Activated naive CD8-positive, alpha-beta T cell (primary cell): ENCODE results near the gene TMEM37.

Source experiments
- H3K27ac Mint-ChIP-seq: one replicate; pipeline ENCODE4 v1.8.0; 2021; ENCODE audit warnings: mixed read lengths
- H3K27me3 Mint-ChIP-seq: one replicate; pipeline ENCODE4 v1.8.0; 2021; ENCODE audit warnings: mixed read lengths
- H3K36me3 Mint-ChIP-seq: one replicate; pipeline ENCODE4 v1.8.0; 2021; ENCODE audit warnings: mixed read lengths
- H3K4me1 Mint-ChIP-seq: one replicate; pipeline ENCODE4 v1.8.0; 2021; ENCODE audit warnings: low read depth, mixed read lengths
- H3K4me3 Mint-ChIP-seq: one replicate; pipeline ENCODE4 v1.8.0; 2021; ENCODE audit warnings: mild to moderate bottlenecking, mixed read lengths
- H3K9me3 Mint-ChIP-seq: one replicate; pipeline ENCODE4 v1.8.0; 2021; ENCODE audit warnings: low read depth, mixed read lengths

TMEM37 gene

DNA sequence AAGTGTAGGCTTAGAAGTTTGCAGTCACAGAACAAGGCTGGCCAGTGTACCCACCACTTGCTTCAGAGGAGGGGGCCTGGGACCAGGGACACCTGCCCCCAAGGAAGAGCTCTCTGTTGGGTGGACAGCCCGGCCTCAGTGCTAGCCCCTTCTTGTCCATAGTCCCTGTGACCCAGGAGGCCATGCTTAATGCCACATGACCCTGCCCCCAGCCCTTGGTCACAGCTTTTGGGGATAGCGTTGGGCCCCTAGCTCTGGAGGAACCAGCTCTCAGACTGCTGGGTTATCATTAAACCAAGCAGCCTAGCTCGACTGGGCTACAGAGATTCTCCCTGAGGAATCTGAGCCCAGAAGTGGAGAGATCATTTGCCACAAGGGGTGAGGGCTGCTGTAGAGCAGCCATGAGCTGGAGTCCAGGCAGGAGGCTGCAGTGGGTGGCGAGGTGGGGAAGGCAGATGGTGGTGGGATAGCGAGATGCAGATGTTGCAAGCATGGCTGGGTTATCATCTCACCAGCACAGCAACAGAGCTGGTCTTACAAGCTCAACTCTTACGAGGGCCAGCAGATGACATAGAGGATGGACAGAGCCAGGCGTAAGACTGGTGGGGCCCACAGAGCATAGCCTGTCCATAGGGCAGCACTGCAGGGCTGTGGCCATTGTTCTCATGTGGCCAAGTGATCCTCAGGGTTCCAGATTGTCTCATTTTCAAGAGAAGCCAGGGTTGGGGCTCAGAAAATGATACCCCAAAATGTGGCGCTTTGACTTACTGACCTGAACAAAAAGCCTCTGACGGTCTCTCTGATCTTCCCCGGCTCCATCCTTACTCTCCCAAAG lies 7.2 kb upstream of the TMEM37 start:
- H3K36me3 Mint-ChIP-seq: no peaks in the 10 kb centered on the region
- H3K9me3 Mint-ChIP-seq: peaks cover 6% of the 10 kb centered on the region
- H3K27me3 Mint-ChIP-seq: peaks cover 38% of the 10 kb centered on the region
- H3K4me3 Mint-ChIP-seq: no peak overlapping the region
- H3K4me1 Mint-ChIP-seq: no peaks in the 10 kb centered on the region
- no peak overlapping the region for H3K27ac Mint-ChIP-seq

DNA sequence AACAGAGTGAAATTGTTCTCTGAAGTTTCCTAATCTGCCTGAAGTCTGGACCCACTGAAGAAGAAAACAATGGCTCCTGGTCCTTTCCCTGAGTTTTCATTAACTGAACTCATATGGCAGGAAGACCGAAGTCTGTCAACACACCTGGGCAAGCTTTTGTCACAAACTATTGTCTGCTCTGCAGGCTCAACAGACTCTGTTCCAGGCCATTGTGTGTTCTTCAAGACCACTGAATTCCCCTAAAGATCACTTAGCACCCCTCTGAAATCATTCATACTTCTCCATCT lies 6.6 kb upstream of the TMEM37 start:
- H3K4me3 Mint-ChIP-seq: no peak overlapping the region
- H3K4me1 Mint-ChIP-seq: no peaks in the 10 kb centered on the region
- peaks cover 6% of the 10 kb centered on the region for H3K9me3 Mint-ChIP-seq
- H3K27me3 Mint-ChIP-seq: peaks cover 38% of the 10 kb centered on the region
- no peaks in the 10 kb centered on the region for H3K36me3 Mint-ChIP-seq
- no peak overlapping the region for H3K27ac Mint-ChIP-seq

DNA sequence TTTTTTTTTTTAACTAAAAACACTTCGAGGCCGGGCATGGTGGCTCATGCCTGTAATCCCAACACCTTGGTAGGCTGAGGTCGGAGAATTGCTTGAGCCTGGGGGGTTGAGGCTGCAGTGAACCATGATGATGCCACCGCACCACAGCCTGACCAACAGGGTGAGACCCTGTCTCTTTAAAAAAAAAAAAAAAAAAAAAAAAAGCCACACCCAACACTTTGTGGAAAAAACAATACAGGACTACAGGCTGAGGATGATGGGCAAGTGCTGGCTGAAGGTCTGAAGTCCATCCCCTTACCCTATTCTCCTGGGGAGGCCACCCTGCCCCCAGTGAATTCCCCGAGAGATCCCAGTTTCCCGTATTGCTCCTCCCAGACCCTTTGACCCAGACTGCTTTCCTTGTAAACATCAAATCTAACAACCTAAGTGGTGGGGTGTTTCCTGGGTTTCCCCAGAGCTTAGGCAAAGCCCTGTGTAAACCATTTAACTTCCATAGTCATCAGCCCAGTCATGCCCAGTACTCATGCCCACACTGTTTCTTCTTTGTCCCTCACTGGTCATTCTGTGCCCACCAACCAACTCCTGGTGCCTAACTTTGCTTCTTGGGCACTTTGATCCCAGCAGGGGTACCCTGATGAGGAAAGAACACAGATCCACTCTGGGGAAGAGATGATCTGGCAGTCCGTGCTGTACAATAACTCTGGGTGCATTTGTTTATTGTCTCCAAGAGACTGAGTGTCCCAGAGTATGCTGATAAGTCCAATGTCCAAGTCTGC lies 5.8 kb upstream of the TMEM37 start:
- H3K27me3 Mint-ChIP-seq: peaks cover 39% of the 10 kb centered on the region
- H3K9me3 Mint-ChIP-seq: peaks cover 6% of the 10 kb centered on the region
- H3K36me3 Mint-ChIP-seq: no peaks in the 10 kb centered on the region
- H3K4me1 Mint-ChIP-seq: peaks cover 2% of the 10 kb centered on the region
- H3K27ac Mint-ChIP-seq: no peak overlapping the region
- H3K4me3 Mint-ChIP-seq: no peak overlapping the region

DNA sequence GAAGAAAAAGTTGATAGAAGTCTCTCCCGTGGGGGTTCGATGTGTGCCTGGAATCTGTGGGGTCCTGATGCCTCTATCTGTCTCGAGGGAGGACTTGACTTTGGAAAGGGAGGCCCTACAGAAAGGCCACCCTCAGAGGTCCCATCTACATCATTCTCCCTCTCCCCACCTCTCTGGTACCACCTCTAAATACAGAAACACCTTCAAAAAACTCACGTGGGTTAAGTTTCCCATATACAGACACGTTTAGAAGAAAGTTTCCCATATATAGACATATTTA lies 5.3 kb upstream of the TMEM37 start:
- H3K27me3 Mint-ChIP-seq: peaks cover 43% of the 10 kb centered on the region
- no peak overlapping the region for H3K27ac Mint-ChIP-seq
- peaks cover 6% of the 10 kb centered on the region for H3K9me3 Mint-ChIP-seq
- H3K4me1 Mint-ChIP-seq: peaks cover 4% of the 10 kb centered on the region
- no peaks in the 10 kb centered on the region for H3K36me3 Mint-ChIP-seq
- H3K4me3 Mint-ChIP-seq: no peak overlapping the region

DNA sequence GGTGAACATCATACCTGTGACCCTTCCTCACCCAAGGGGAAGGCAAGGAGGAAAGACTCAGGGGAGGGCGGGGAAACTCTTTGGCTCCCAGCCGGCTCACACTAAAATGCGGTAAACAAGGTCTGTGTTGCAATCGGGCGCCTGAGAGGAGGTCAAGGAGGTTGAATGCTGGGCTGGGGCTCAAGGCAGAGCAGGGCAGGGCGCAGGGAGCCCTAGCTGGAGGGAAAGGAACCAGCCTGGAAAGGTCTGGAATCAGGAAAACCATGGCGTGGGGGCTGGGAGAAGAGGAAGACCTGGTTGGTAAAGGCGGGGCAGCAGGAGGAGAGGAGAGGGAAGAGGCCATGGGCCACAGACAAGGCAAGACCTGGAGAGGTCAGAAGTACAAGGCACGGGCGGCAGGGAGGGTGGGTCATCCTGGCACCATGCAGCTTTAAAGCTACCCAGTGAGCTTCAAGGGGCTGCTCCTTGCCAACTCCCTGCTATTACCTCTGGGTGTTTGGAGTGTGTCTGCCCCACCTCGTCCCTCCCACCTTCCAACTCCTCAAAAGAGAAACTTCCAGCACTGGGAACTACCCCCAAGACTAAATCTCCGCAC lies 4.8 kb upstream of the TMEM37 start:
- H3K9me3 Mint-ChIP-seq: peaks cover 1% of the 10 kb centered on the region
- H3K27me3 Mint-ChIP-seq: peaks cover 41% of the 10 kb centered on the region
- peaks cover 4% of the 10 kb centered on the region for H3K4me1 Mint-ChIP-seq
- H3K4me3 Mint-ChIP-seq: no peak overlapping the region
- no peak overlapping the region for H3K27ac Mint-ChIP-seq
- H3K36me3 Mint-ChIP-seq: no peaks in the 10 kb centered on the region

DNA sequence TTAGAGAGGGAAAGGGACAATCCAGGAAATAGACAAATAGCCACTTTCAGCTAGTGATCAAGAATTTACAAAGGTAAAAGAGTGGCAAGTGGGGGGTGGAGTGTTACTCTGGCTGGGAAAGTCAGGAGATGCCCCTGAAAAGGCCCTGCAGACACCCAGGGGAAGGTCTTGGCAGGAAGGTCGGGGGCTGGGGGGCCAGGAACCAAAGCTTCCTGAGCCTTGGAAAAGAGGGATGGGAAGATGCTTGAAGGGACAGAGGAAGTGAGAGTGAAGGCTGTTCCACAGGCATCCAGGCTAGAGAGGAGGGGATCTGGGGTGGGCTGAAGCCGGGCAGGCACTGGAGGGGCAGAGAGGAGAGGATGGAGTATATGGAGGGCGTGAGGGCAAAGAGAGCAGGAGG lies 3.9 kb upstream of the TMEM37 start:
- Mint-ChIP-seq H3K4me3 (no peak overlapping the region), H3K27ac (no peak overlapping the region), H3K4me1 (peaks cover 7% of the 10 kb centered on the region), H3K27me3 (peaks cover 44% of the 10 kb centered on the region), H3K9me3 (no peaks in the 10 kb centered on the region), H3K36me3 (no peaks in the 10 kb centered on the region)

DNA sequence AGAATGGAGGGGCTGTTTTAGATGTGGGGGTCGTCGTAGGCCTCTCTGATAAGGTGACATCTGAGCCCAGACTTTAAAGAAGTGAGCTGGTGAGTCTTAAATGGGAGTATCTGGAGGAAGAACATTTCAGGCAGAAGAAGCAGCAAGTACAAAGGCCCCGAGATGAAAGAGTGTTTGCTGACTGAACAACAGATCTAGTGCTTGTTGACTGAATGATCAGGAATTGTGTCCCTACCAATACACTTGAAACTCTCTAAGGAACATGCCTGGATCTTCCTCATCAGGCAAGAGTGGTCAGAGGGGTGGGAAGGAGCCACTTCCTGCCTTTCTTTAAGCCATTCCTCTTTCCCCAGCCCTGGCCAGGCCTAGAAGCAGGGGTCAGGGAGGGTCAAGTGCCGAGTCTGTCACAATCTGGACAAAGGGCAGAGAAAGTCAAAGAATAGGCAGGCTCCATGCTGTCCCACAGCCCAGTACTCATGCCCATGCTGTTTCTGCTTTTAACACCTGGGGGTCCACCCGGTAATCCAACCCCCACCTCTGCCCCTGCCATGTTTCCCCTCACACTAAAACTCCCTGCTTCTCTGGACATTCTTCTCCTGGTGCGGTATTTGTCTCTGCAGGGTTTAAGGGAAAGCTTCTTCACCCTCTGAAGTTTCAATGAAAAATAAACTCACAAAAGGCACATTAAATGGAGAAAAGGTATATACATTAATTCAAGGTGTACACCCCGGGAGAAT lies 3.0 kb upstream of the TMEM37 start:
- no peaks in the 10 kb centered on the region for H3K36me3 Mint-ChIP-seq
- peaks cover 42% of the 10 kb centered on the region for H3K27me3 Mint-ChIP-seq
- no peak overlapping the region for H3K27ac Mint-ChIP-seq
- H3K9me3 Mint-ChIP-seq: no peaks in the 10 kb centered on the region
- H3K4me3 Mint-ChIP-seq: no peak overlapping the region
- H3K4me1 Mint-ChIP-seq: peaks cover 7% of the 10 kb centered on the region

DNA sequence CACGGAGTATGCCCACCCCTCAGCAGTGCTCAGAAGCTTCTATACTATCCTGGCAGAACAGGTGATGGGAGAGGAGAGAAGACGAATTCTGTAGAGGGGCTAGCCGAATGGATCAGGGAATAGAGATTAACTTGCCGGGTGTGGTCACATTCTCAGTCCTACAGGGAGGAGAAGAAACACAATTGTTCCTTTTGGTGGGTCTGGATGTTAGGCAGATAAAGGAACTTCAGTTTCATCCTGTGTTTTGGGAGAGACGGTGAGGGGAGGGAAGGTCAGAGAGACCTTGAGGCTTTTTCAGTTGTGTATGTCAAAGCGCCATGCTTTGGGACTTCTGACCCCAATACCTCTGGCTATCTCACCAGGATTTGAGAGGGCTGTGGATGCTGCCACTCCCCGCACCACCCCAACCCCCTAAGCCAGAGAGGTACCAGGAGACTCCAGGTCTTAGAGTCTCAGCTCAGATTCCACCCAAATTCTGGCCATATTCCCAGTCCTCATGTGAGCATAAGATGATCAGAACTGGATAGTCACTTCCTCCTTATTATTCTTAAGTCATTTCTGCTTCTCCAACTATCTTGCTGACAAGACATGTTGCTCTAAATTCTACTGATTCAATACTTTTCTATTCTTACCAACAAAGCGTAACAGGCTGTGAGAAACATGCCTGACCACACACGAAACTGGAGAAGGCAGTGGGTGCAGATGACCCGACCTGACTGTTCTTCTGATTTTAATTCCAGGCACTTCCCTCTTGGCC lies 2.3 kb upstream of the TMEM37 start:
- Mint-ChIP-seq H3K27ac (no peak overlapping the region), H3K27me3 (peaks cover 40% of the 10 kb centered on the region), H3K4me3 (no peak overlapping the region), H3K9me3 (no peaks in the 10 kb centered on the region), H3K36me3 (no peaks in the 10 kb centered on the region), H3K4me1 (peaks cover 7% of the 10 kb centered on the region)

DNA sequence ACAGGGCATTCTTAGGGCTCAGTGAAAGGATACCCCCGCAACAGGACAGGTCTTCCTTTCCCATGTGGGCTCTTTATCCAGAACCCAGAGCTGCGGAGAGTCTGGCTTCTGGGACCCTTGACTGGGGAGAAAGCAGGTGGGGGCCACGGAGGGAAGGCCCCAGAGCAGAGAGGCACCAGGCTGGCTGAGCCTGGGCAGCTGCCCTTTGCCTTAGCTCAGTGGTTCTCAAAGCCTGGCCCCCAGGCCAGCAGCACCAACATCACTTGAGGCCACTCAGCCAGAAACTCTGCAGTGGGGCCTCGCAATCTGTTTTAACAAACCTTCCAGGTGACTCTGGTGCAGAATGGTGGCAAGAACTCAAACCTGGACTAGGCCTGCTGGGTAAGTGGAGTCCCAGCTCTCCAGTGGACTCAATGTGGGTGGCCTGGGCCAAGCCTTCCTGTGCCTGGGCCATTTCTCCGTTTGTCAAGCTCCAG lies 1.6 kb upstream of the TMEM37 start:
- H3K4me1 Mint-ChIP-seq: peaks cover 7% of the 10 kb centered on the region
- H3K36me3 Mint-ChIP-seq: no peaks in the 10 kb centered on the region
- no peak overlapping the region for H3K27ac Mint-ChIP-seq
- H3K4me3 Mint-ChIP-seq: peak overlapping the region; percentile 38
- peaks cover 40% of the 10 kb centered on the region for H3K27me3 Mint-ChIP-seq
- H3K9me3 Mint-ChIP-seq: no peaks in the 10 kb centered on the region

DNA sequence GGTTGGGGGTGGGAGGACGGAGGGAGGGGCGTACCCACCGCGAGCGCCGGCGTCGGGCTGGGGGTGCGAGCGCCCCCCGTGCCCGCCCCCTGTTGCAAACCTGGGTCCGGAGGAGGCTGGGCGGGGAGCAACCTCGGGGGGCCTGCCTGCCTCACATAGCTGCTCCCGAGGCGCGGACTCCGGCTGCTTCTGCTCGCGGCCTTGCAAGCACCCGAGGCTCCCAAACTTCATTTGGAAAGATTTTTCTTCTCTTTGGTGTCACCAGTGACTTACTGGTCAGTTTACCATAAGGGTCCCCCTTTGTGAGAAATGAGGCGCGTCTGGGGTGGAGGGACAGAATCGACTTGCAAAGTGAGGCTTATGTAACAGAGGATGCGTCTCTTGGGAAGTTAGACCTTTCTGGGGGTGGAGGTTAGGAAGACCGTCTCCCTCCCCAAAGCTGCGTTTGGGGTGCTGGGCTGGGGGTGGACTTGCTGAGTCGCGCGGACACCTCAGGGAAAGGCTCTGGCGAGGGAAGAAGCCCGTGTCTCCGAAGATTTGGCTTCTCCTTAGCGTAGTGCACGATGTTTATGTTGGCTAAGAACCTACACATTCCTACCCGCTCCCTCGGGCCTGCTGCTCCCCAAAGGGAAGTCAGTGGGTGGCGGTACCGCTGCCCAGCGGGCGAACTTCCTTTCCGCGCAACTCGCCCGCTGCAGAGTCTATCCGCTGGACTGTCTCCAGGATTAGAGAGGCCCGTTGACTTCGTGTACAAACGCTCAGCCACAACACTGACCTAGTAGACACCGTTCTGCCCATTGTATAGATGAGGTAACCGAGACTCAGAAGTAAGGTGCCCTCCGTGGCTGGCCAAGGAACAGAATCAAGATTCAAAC lies 559 bp downstream of the TMEM37 start:
- no peak overlapping the region for H3K27ac Mint-ChIP-seq
- H3K4me3 Mint-ChIP-seq: peak overlapping the region; percentile 72
- peaks cover 7% of the 10 kb centered on the region for H3K4me1 Mint-ChIP-seq
- no peaks in the 10 kb centered on the region for H3K36me3 Mint-ChIP-seq
- H3K9me3 Mint-ChIP-seq: no peaks in the 10 kb centered on the region
- H3K27me3 Mint-ChIP-seq: peaks cover 32% of the 10 kb centered on the region

DNA sequence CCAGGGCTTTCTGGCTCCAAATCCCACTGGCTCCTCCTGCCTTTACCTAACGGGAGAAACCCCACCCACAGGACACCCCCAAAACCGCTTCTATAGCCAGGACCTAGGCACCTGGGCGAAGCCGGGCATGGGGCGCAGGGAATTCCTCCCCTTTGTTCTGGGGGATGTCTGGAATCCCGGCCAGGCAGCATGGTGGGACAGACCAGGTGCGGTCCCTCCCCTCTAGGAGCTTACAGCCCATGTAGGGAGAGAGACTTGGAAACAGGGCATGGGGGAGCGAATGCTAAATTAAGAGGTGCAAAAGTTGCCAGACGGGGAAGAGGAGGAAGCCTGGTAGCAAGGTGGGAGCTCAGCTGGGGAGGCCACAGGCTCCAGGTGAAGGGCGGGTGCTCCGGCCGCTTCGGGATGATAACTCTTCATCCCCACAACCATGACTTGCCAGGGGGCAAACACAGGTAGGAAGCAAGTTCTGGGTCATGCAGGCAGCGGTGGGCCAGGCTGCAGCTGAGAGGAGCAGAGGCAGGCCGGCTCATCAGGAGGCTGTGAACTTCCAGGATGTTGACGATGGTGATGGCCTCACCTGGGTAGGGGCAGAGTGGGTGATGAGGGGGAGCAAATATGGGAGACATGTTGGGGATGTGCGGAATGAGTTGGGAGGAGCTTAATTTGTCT lies 1.3 kb downstream of the TMEM37 start:
- Mint-ChIP-seq H3K36me3 (no peaks in the 10 kb centered on the region), H3K27ac (no peak overlapping the region), H3K27me3 (peaks cover 26% of the 10 kb centered on the region), H3K4me3 (peak overlapping the region; percentile 72), H3K4me1 (peaks cover 7% of the 10 kb centered on the region), H3K9me3 (no peaks in the 10 kb centered on the region)

DNA sequence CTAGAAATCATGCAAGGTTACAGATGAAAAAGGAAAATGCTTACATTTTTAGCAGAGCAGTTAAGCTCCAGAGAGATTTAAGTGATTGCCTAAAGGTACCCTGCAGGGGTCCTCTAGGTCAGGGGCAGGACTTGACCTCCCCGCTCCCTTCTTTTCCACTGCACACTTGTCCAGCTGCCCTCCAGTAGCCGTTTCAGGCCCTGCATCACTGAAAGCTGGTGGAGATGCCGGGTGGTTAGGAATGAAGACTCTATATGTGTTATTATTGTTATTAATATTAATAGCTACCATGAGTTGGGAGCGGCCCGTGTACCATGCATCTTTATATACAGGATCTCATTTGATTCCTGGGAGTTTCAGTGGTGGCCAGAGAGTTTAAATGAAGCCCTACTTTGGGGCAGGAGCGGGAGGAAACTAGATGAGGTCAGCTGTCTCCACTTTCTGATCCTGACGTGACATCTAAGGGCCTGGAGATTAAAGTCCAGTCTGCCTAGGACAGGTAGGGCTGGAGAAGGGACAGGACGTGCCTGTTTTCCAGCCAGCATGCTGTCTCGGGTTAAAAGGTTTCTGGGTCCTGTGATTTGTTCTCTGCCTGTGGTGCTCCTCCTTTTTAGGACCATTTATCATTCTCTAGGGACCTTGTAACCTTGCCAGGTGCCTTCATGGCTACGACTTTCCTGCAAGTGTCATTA lies 2.1 kb downstream of the TMEM37 start:
- Mint-ChIP-seq H3K4me3 (peak overlapping the region; percentile 27), H3K27ac (no peak overlapping the region), H3K4me1 (peaks cover 7% of the 10 kb centered on the region), H3K27me3 (peaks cover 23% of the 10 kb centered on the region), H3K36me3 (no peaks in the 10 kb centered on the region), H3K9me3 (no peaks in the 10 kb centered on the region)

DNA sequence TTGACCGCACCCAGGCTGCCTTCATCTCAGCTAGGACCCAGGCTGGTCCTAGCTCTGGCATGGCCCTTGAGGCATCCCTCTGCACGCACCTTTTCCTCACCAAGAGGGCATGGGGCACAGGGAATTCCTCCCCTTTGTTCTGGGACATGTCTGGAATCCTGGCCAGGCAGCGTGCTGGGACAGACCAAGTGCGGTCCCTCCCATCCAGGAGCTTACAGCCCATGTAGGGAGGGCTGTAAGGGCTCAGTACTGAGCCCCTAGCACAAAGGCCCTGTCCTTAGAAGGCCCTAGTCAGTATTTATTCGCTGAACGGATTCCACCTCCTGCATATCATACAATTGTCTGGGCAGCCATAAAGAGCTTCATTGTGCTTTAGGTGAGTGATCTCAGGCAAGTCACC lies 3.0 kb downstream of the TMEM37 start:
- no peak overlapping the region for H3K27ac Mint-ChIP-seq
- peaks cover 17% of the 10 kb centered on the region for H3K27me3 Mint-ChIP-seq
- H3K36me3 Mint-ChIP-seq: no peaks in the 10 kb centered on the region
- peaks cover 7% of the 10 kb centered on the region for H3K4me1 Mint-ChIP-seq
- no peak overlapping the region for H3K4me3 Mint-ChIP-seq
- H3K9me3 Mint-ChIP-seq: no peaks in the 10 kb centered on the region
